ENCODE data around the gene NT5C1B. TPM values are rescaled to one million over a fixed set of nuclear protein-coding genes. Genes with fewer than 3 reads are reported as not detected.

The NT5C1B gene
- polyA plus RNA-seq, 1 donor from 2014 or later, result not detected

DNA sequence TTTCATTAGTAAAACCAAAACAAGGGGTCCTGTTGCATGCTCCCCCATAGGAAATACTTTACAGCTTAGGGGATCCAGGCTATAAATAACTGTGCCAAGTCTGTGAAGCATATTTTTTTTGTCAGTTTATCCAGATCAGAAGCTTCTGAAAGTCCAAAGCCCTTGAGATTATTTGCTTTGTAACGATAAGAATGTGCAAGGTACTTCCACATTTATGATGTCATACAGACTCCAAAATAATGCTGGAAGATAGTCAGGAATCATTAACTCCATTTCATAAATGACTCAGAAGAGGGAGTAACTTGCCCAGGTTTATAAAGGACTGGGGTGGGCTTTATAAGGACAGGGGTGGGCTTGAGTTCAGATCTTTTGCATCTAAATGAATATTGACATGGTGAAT, 58.2 kb downstream of the NT5C1B start:
- Histone ChIP-seq H2AFZ (ENCODE audit: low read depth, low read length) (no peak overlapping the region), H3K9me2 (ENCODE audit: insufficient read depth, low read length) (no peaks in the 10 kb centered on the region), H3K4me2 (ENCODE audit: low read length) (no peak overlapping the region), H3K27ac (ENCODE audit: low read length) (no peak overlapping the region), H3K9me3 (ENCODE audit: low read length) (no peaks in the 10 kb centered on the region), H3K27me3 (ENCODE audit: insufficient read depth, low read depth, low read length) (no peaks in the 10 kb centered on the region), H3K36me3 (ENCODE audit: insufficient read depth, low read length) (no peaks in the 10 kb centered on the region), H3K4me3 (ENCODE audit: low read length) (no peak overlapping the region), H4K20me1 (ENCODE audit: insufficient read depth) (no peaks in the 10 kb centered on the region), H3K9ac (ENCODE audit: low read length) (no peak overlapping the region), H3K79me2 (replicated peaks; ENCODE audit: insufficient read depth, low read length) (no peaks in the 10 kb centered on the region), H3F3A (ENCODE audit: insufficient read depth, low read length, poor library complexity, severe bottlenecking) (no peaks in the 10 kb centered on the region)
- no peak for TF ChIP-seq MXI1 (conservative IDR thresholded peaks at IDR 0.05; ENCODE audit: poor library complexity, severe bottlenecking)
- TF ChIP-seq, protein P1, sequence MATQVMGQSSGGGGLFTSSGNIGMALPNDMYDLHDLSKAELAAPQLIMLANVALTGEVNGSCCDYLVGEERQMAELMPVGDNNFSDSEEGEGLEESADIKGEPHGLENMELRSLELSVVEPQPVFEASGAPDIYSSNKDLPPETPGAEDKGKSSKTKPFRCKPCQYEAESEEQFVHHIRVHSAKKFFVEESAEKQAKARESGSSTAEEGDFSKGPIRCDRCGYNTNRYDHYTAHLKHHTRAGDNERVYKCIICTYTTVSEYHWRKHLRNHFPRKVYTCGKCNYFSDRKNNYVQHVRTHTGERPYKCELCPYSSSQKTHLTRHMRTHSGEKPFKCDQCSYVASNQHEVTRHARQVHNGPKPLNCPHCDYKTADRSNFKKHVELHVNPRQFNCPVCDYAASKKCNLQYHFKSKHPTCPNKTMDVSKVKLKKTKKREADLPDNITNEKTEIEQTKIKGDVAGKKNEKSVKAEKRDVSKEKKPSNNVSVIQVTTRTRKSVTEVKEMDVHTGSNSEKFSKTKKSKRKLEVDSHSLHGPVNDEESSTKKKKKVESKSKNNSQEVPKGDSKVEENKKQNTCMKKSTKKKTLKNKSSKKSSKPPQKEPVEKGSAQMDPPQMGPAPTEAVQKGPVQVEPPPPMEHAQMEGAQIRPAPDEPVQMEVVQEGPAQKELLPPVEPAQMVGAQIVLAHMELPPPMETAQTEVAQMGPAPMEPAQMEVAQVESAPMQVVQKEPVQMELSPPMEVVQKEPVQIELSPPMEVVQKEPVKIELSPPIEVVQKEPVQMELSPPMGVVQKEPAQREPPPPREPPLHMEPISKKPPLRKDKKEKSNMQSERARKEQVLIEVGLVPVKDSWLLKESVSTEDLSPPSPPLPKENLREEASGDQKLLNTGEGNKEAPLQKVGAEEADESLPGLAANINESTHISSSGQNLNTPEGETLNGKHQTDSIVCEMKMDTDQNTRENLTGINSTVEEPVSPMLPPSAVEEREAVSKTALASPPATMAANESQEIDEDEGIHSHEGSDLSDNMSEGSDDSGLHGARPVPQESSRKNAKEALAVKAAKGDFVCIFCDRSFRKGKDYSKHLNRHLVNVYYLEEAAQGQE (IDR thresholded peaks at IDR 0.05; ENCODE audit: borderline replicate concordance), result no peak
- no peak for TF ChIP-seq TAF1 (IDR thresholded peaks at IDR 0.05; ENCODE audit: low read depth)
- no peak for TF ChIP-seq EZH2 (IDR thresholded peaks at IDR 0.05; ENCODE audit: borderline replicate concordance, insufficient read depth, low read length, poor library complexity, severe bottlenecking)
- TF ChIP-seq POLR2AphosphoS5 (IDR thresholded peaks at IDR 0.05), result no peak
- TF ChIP-seq SMC3 (conservative IDR thresholded peaks at IDR 0.05; ENCODE audit: poor library complexity), result no peak
- no peak for TF ChIP-seq EP300 (conservative IDR thresholded peaks at IDR 0.05; ENCODE audit: poor library complexity, severe bottlenecking)
- TF ChIP-seq RAD21 (conservative IDR thresholded peaks at IDR 0.05), result no peak
- no peak for TF ChIP-seq CTCF (IDR thresholded peaks at IDR 0.05; ENCODE audit: poor library complexity, severe bottlenecking)

- H3F3A ChIP-seq (ENCODE audit: insufficient read depth, low read length, poor library complexity, severe bottlenecking), result no peaks in the 10 kb centered on the region
- no peaks in the 10 kb centered on the region for H3K9me2 ChIP-seq (ENCODE audit: insufficient read depth, low read length)
- H3K4me2 ChIP-seq (ENCODE audit: low read length), result no peak overlapping the region
- H2AFZ ChIP-seq (ENCODE audit: low read depth, low read length), result no peak overlapping the region
- no peaks in the 10 kb centered on the region for H3K79me2 ChIP-seq (replicated peaks; ENCODE audit: insufficient read depth, low read length)
- no peaks in the 10 kb centered on the region for H4K20me1 ChIP-seq (ENCODE audit: insufficient read depth)
- no peak overlapping the region for H3K9ac ChIP-seq (ENCODE audit: low read length)
- H3K27me3 ChIP-seq (ENCODE audit: insufficient read depth, low read depth, low read length), result no peaks in the 10 kb centered on the region
- no peaks in the 10 kb centered on the region for H3K9me3 ChIP-seq (ENCODE audit: low read length)
- no peak overlapping the region for H3K27ac ChIP-seq (ENCODE audit: low read length)
- H3K4me3 ChIP-seq (ENCODE audit: low read length), result no peak overlapping the region
- TF ChIP-seq RAD21 (conservative IDR thresholded peaks at IDR 0.05), result no peak
- no peak for TF ChIP-seq POLR2AphosphoS5 (IDR thresholded peaks at IDR 0.05)
- TF ChIP-seq, protein P1 (IDR thresholded peaks at IDR 0.05; ENCODE audit: borderline replicate concordance), result no peak
- TF ChIP-seq MXI1 (conservative IDR thresholded peaks at IDR 0.05; ENCODE audit: poor library complexity, severe bottlenecking), result no peak
- no peak for TF ChIP-seq TAF1 (IDR thresholded peaks at IDR 0.05; ENCODE audit: low read depth)
- no peak for TF ChIP-seq SMC3 (conservative IDR thresholded peaks at IDR 0.05; ENCODE audit: poor library complexity)
- H3K36me3 ChIP-seq (ENCODE audit: insufficient read depth, low read length), result no peaks in the 10 kb centered on the region
Observed at GRCh38 chr2:18527822-18528221, 61.5 kb downstream of the NT5C1B start.

All from neural cell (in vitro differentiated cells).